Measurements from ENCODE around the gene CNTNAP5. TPM values are rescaled to one million over a fixed set of nuclear protein-coding genes. Genes with fewer than 3 reads are reported as not detected.

The CNTNAP5 gene
- total and polyA plus RNA-seq, 4 donors = not detected

GRCh38 chr2:124580263-124580662, 555.2 kb downstream of the CNTNAP5 start:
- Histone ChIP-seq H3K36me3 (ENCODE audit: control insufficient read depth in 4 of 4, insufficient read depth in 3 of 4, low read depth in 1 of 4, low read length in 3 of 4) (no peaks in the 10 kb centered on the region), H3K9me3 (ENCODE audit: control insufficient read depth in 4 of 4, low read length in 3 of 4) (no peaks in the 10 kb centered on the region), H3K27me3 (ENCODE audit: control insufficient read depth in 4 of 4, insufficient read depth in 4 of 4, low read length in 3 of 4) (no peaks in the 10 kb centered on the region), H3K9ac (ENCODE audit: low read depth in 1 of 2, low read length in 2 of 2) (no peak overlapping the region), H3K4me3 (ENCODE audit: low read depth in 1 of 3, low read length in 3 of 3) (no peak overlapping the region), H3K27ac (ENCODE audit: low read depth in 1 of 2, low read length in 2 of 2) (no peak overlapping the region), H3K4me1 (ENCODE audit: control insufficient read depth in 4 of 4, insufficient read depth in 4 of 4, low read length in 3 of 4) (peaks cover 0 to 2% (median 1%) of the 10 kb centered on the region in 4 donors)
- TF ChIP-seq TAF1 (conservative IDR thresholded peaks at IDR 0.05) (no peak), GABPA (IDR thresholded peaks at IDR 0.05 in 1 of 2, conservative IDR thresholded peaks at IDR 0.05 in 1 of 2) (no peak), HNF4G (IDR thresholded peaks at IDR 0.05) (no peak), JUND (IDR thresholded peaks at IDR 0.05) (no peak), YY1 (IDR thresholded peaks at IDR 0.05) (no peak), RAD21 (IDR thresholded peaks at IDR 0.05) (no peak), RXRA (IDR thresholded peaks at IDR 0.05) (no peak), SP1 (IDR thresholded peaks at IDR 0.05) (no peak), FOXA2 (IDR thresholded peaks at IDR 0.05) (no peak), ATF3 (IDR thresholded peaks at IDR 0.05) (no peak), MAX (IDR thresholded peaks at IDR 0.05) (no peak)
- no peak for DNase-seq (ENCODE audit: low spot score)
- 71% methylated on average over 4 of the region's 4 CpGs for WGBS

- no peak for DNase-seq (ENCODE audit: low spot score)
- no peaks in the 10 kb centered on the region for H3K9me3 ChIP-seq (ENCODE audit: control insufficient read depth in 4 of 4, low read length in 3 of 4)
Measured at GRCh38 chr2:124582387-124582786, 557.3 kb downstream of the CNTNAP5 start.

More at GRCh38 chr2:124582387-124582786, 557.3 kb downstream of the CNTNAP5 start:
- Histone ChIP-seq H3K27me3 (ENCODE audit: control insufficient read depth in 4 of 4, insufficient read depth in 4 of 4, low read length in 3 of 4) (no peaks in the 10 kb centered on the region), H3K9ac (ENCODE audit: low read depth in 1 of 2, low read length in 2 of 2) (no peak overlapping the region), H3K4me3 (ENCODE audit: low read depth in 1 of 3, low read length in 3 of 3) (no peak overlapping the region), H3K27ac (ENCODE audit: low read depth in 1 of 2, low read length in 2 of 2) (no peak overlapping the region), H3K4me1 (ENCODE audit: control insufficient read depth in 4 of 4, insufficient read depth in 4 of 4, low read length in 3 of 4) (no peaks in the 10 kb centered on the region), H3K36me3 (ENCODE audit: control insufficient read depth in 4 of 4, insufficient read depth in 3 of 4, low read depth in 1 of 4, low read length in 3 of 4) (no peaks in the 10 kb centered on the region)
- TF ChIP-seq ATF3 (IDR thresholded peaks at IDR 0.05) (no peak), MAX (IDR thresholded peaks at IDR 0.05) (no peak), TAF1 (conservative IDR thresholded peaks at IDR 0.05) (no peak), RXRA (IDR thresholded peaks at IDR 0.05) (no peak), FOXA1 (IDR thresholded peaks at IDR 0.05) (no peak), HNF4G (IDR thresholded peaks at IDR 0.05) (no peak), NR2F2 (IDR thresholded peaks at IDR 0.05) (no peak), JUND (IDR thresholded peaks at IDR 0.05) (no peak), EGR1 (IDR thresholded peaks at IDR 0.05; ENCODE audit: low read depth in 2 of 2) (no peak), RAD21 (IDR thresholded peaks at IDR 0.05) (no peak), FOXA2 (IDR thresholded peaks at IDR 0.05) (no peak), GABPA (IDR thresholded peaks at IDR 0.05 in 1 of 2, conservative IDR thresholded peaks at IDR 0.05 in 1 of 2) (no peak), HNF4A (conservative IDR thresholded peaks at IDR 0.05) (no peak), SP1 (IDR thresholded peaks at IDR 0.05) (no peak)
- TF ChIP-seq, protein P1, sequence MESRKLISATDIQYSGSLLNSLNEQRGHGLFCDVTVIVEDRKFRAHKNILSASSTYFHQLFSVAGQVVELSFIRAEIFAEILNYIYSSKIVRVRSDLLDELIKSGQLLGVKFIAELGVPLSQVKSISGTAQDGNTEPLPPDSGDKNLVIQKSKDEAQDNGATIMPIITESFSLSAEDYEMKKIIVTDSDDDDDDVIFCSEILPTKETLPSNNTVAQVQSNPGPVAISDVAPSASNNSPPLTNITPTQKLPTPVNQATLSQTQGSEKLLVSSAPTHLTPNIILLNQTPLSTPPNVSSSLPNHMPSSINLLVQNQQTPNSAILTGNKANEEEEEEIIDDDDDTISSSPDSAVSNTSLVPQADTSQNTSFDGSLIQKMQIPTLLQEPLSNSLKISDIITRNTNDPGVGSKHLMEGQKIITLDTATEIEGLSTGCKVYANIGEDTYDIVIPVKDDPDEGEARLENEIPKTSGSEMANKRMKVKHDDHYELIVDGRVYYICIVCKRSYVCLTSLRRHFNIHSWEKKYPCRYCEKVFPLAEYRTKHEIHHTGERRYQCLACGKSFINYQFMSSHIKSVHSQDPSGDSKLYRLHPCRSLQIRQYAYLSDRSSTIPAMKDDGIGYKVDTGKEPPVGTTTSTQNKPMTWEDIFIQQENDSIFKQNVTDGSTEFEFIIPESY (IDR thresholded peaks at IDR 0.05) = no peak
- TF ChIP-seq, protein P2, sequence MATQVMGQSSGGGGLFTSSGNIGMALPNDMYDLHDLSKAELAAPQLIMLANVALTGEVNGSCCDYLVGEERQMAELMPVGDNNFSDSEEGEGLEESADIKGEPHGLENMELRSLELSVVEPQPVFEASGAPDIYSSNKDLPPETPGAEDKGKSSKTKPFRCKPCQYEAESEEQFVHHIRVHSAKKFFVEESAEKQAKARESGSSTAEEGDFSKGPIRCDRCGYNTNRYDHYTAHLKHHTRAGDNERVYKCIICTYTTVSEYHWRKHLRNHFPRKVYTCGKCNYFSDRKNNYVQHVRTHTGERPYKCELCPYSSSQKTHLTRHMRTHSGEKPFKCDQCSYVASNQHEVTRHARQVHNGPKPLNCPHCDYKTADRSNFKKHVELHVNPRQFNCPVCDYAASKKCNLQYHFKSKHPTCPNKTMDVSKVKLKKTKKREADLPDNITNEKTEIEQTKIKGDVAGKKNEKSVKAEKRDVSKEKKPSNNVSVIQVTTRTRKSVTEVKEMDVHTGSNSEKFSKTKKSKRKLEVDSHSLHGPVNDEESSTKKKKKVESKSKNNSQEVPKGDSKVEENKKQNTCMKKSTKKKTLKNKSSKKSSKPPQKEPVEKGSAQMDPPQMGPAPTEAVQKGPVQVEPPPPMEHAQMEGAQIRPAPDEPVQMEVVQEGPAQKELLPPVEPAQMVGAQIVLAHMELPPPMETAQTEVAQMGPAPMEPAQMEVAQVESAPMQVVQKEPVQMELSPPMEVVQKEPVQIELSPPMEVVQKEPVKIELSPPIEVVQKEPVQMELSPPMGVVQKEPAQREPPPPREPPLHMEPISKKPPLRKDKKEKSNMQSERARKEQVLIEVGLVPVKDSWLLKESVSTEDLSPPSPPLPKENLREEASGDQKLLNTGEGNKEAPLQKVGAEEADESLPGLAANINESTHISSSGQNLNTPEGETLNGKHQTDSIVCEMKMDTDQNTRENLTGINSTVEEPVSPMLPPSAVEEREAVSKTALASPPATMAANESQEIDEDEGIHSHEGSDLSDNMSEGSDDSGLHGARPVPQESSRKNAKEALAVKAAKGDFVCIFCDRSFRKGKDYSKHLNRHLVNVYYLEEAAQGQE (IDR thresholded peaks at IDR 0.05) = no peak
- TF ChIP-seq, protein P3, sequence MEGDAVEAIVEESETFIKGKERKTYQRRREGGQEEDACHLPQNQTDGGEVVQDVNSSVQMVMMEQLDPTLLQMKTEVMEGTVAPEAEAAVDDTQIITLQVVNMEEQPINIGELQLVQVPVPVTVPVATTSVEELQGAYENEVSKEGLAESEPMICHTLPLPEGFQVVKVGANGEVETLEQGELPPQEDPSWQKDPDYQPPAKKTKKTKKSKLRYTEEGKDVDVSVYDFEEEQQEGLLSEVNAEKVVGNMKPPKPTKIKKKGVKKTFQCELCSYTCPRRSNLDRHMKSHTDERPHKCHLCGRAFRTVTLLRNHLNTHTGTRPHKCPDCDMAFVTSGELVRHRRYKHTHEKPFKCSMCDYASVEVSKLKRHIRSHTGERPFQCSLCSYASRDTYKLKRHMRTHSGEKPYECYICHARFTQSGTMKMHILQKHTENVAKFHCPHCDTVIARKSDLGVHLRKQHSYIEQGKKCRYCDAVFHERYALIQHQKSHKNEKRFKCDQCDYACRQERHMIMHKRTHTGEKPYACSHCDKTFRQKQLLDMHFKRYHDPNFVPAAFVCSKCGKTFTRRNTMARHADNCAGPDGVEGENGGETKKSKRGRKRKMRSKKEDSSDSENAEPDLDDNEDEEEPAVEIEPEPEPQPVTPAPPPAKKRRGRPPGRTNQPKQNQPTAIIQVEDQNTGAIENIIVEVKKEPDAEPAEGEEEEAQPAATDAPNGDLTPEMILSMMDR (IDR thresholded peaks at IDR 0.05; ENCODE audit: low read depth, low read length, missing input control) = no peak
